Liver (tissue), 9 donors: Measurements from ENCODE around the gene DCP2. TPM values are rescaled to one million over a fixed set of nuclear protein-coding genes. Genes with fewer than 3 reads are reported as not detected.

Source experiments
- DNase-seq: peaks from one replicate; pipeline ENCODE4 v3.0.0-alpha.2; 2017; ENCODE audit warnings: low spot score
- H3K27ac ChIP-seq, 2 donors: one replicate each; pipeline ENCODE4 v1.7.0; 2013; ENCODE audit warnings: inconsistent platforms in 2 of 2, low read length in 2 of 2, control low read depth in 1 of 2, low read depth in 1 of 2, mild to moderate bottlenecking in 1 of 2
- H3K27me3 ChIP-seq, 4 donors: one replicate each; pipeline versions ENCODE4 v1.6.1 to v1.7.0; 2013; ENCODE audit warnings: low read length in 3 of 4, inconsistent platforms in 1 of 4, mild to moderate bottlenecking in 1 of 4, moderate library complexity in 1 of 4; ENCODE audit not compliant: control insufficient read depth in 4 of 4, insufficient read depth in 4 of 4
- H3K36me3 ChIP-seq, 4 donors: one replicate each; pipeline versions ENCODE4 v1.6.1 to v1.7.0; 2013; ENCODE audit warnings: low read length in 3 of 4, mild to moderate bottlenecking in 3 of 4, low read depth in 1 of 4, moderate library complexity in 1 of 4; ENCODE audit not compliant: control insufficient read depth in 4 of 4, insufficient read depth in 3 of 4
- H3K4me1 ChIP-seq, 4 donors: one replicate each; pipeline versions ENCODE4 v1.6.1 to v1.7.0; 2013; ENCODE audit warnings: low read length in 3 of 4, mild to moderate bottlenecking in 3 of 4, moderate library complexity in 1 of 4; ENCODE audit not compliant: control insufficient read depth in 4 of 4, insufficient read depth in 4 of 4
- H3K4me3 ChIP-seq, 3 donors: one replicate each; pipeline versions ENCODE4 v1.6.1 to v1.7.0; 2013; ENCODE audit warnings: low read length in 3 of 3, control low read depth in 1 of 3, low read depth in 1 of 3, mild to moderate bottlenecking in 1 of 3
- H3K9ac ChIP-seq, 2 donors: one replicate each; pipeline ENCODE4 v1.7.0; 2013; ENCODE audit warnings: low read length in 2 of 2, mild to moderate bottlenecking in 2 of 2, moderate library complexity in 2 of 2, control low read depth in 1 of 2, low read depth in 1 of 2
- H3K9me3 ChIP-seq, 4 donors: one replicate each; pipeline versions ENCODE4 v1.6.1 to v1.7.0; 2013; ENCODE audit warnings: low read length in 3 of 4; ENCODE audit not compliant: control insufficient read depth in 4 of 4
- EGR1 ChIP-seq, 2 donors: IDR thresholded peaks; 2 replicates each; pipeline ENCODE4 v1.6.1; 2016 to 2018; ENCODE audit warnings: antibody characterized with exemption in 2 of 2, low read depth in 2 of 2
- FOXA1 ChIP-seq: IDR thresholded peaks from 2 replicates; pipeline ENCODE4 v1.6.1; 2016; ENCODE audit warnings: antibody characterized with exemption
- FOXA2 ChIP-seq: IDR thresholded peaks from 2 replicates; pipeline ENCODE4 v1.6.1; 2016; ENCODE audit warnings: antibody characterized with exemption
- GABPA ChIP-seq, 2 donors: IDR thresholded peaks in 1 of 2; conservative IDR thresholded peaks in 1 of 2; 2 replicates each; pipeline ENCODE4 v1.6.1; 2016; ENCODE audit warnings: antibody characterized with exemption in 2 of 2, mild to moderate bottlenecking in 1 of 2, moderate library complexity in 1 of 2
- HNF4G ChIP-seq: IDR thresholded peaks from 2 replicates; pipeline ENCODE4 v1.6.1; 2016; ENCODE audit warnings: antibody characterized with exemption
- JUND ChIP-seq, 2 donors: IDR thresholded peaks; 2 replicates each; pipeline ENCODE4 v1.6.1; 2016; ENCODE audit warnings: antibody characterized with exemption in 2 of 2
- NR2F2 ChIP-seq: IDR thresholded peaks from 2 replicates; pipeline ENCODE4 v1.6.1; 2016; ENCODE audit warnings: antibody characterized with exemption
- RAD21 ChIP-seq, 2 donors: IDR thresholded peaks; 2 replicates each; pipeline ENCODE4 v1.6.1; 2016; ENCODE audit warnings: antibody characterized with exemption in 2 of 2, mild to moderate bottlenecking in 2 of 2
- RXRA ChIP-seq, 2 donors: IDR thresholded peaks; 2 replicates each; pipeline ENCODE4 v1.6.1; 2017 to 2018; ENCODE audit warnings: antibody characterized with exemption in 2 of 2, mild to moderate bottlenecking in 1 of 2
- SP1 ChIP-seq: IDR thresholded peaks from 2 replicates; pipeline ENCODE4 v1.6.1; 2018; ENCODE audit warnings: antibody characterized with exemption, mild to moderate bottlenecking
- YY1 ChIP-seq: IDR thresholded peaks from 2 replicates; pipeline ENCODE4 v1.6.1; 2016; ENCODE audit warnings: antibody characterized with exemption, mild to moderate bottlenecking
- whole genome bisulfite sequencing: extraction: QIAGEN DNeasy Blood & Tissue Kit; methylation state at CpG from one replicate; pipeline ENCODE4 v1.1.7; 2013; 5-methylcytosine and 5-hydroxymethylcytosine counted together
- polyA plus RNA-seq, 2 donors: library from polyadenylated mRNA; stranded (reverse) in 1 of 2; unstranded in 1 of 2; fragments of 200-250 nt in 1 of 2; fragments of >200 nt in 1 of 2; fragmentation: Nextera tagmentation in 1 of 2; extraction: Ambion mirVana in 1 of 2; gene quantifications; one replicate each; pipeline versions ENCODE4 v1.2.1 to v1.2.3, GENCODE V29; 2013 to 2015
- total RNA-seq, 2 donors: library from RNA; depleted of rRNA; stranded (reverse); fragments of >200 nt; gene quantifications; one replicate each; pipeline ENCODE4 v1.2.3, GENCODE V29; 2014
- TF ChIP-seq, protein P1 (sequence below): IDR thresholded peaks from 2 replicates; pipeline ENCODE4 v1.6.1; 2016; ENCODE audit warnings: antibody characterized with exemption, mild to moderate bottlenecking
- TF ChIP-seq, protein P2 (sequence below): IDR thresholded peaks from 2 replicates; pipeline ENCODE4 v1.6.1; 2016; ENCODE audit warnings: antibody characterized with exemption
- TF ChIP-seq, protein P3 (sequence below): fragments of 150-350 bp; IDR thresholded peaks from 2 replicates; pipeline ENCODE4 v1.5.1; 2017; ENCODE audit warnings: improper control_type of control experiment, low read depth, low read length; ENCODE audit not compliant: missing input control
- TF ChIP-seq, protein P4 (sequence below): IDR thresholded peaks from 2 replicates; pipeline ENCODE4 v1.6.1; 2016; ENCODE audit warnings: antibody characterized with exemption
- donor health status: healthy.
- donor health status: healthy.
- donor health status: healthy.
- donor health status: healthy.
- donor health status: healthy.

The DCP2 gene
- total and polyA plus RNA-seq, 4 donors = 2.9 to 44.2 (median 12.4) TPM

DNA sequence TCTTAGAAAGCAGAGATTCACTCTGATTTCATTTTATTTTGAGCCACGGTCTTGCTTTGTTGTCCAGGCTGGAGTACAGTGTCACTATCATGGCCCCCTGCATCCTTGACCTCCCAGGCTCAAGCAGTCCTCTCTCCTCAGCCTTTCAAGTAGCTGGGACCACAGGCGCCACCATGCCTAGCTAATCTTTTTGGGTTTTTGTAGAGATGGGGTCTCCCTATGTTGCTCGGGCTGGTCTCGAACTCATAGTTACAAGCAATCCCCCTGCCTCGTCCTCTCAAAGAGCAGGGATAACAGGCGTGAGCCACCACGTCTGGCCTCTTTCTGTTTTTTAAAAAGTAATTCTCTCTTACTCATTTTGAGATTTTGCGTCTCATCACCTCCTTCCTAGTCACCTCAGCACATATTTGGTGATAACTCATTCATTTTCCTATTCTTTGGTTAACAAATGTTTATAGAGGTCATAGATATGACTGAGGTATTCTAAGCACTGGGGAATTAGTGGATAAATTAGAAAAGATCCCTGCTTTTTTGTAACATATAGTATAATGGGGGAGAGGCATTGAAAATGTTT lies 10.8 kb upstream of the DCP2 start (continued):
- TF ChIP-seq, protein P1, sequence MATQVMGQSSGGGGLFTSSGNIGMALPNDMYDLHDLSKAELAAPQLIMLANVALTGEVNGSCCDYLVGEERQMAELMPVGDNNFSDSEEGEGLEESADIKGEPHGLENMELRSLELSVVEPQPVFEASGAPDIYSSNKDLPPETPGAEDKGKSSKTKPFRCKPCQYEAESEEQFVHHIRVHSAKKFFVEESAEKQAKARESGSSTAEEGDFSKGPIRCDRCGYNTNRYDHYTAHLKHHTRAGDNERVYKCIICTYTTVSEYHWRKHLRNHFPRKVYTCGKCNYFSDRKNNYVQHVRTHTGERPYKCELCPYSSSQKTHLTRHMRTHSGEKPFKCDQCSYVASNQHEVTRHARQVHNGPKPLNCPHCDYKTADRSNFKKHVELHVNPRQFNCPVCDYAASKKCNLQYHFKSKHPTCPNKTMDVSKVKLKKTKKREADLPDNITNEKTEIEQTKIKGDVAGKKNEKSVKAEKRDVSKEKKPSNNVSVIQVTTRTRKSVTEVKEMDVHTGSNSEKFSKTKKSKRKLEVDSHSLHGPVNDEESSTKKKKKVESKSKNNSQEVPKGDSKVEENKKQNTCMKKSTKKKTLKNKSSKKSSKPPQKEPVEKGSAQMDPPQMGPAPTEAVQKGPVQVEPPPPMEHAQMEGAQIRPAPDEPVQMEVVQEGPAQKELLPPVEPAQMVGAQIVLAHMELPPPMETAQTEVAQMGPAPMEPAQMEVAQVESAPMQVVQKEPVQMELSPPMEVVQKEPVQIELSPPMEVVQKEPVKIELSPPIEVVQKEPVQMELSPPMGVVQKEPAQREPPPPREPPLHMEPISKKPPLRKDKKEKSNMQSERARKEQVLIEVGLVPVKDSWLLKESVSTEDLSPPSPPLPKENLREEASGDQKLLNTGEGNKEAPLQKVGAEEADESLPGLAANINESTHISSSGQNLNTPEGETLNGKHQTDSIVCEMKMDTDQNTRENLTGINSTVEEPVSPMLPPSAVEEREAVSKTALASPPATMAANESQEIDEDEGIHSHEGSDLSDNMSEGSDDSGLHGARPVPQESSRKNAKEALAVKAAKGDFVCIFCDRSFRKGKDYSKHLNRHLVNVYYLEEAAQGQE = no peak
- no peak for TF ChIP-seq FOXA2
- no peak for TF ChIP-seq GABPA (IDR thresholded peaks at IDR 0.05 in 1 of 2, conservative IDR thresholded peaks at IDR 0.05 in 1 of 2)

DNA sequence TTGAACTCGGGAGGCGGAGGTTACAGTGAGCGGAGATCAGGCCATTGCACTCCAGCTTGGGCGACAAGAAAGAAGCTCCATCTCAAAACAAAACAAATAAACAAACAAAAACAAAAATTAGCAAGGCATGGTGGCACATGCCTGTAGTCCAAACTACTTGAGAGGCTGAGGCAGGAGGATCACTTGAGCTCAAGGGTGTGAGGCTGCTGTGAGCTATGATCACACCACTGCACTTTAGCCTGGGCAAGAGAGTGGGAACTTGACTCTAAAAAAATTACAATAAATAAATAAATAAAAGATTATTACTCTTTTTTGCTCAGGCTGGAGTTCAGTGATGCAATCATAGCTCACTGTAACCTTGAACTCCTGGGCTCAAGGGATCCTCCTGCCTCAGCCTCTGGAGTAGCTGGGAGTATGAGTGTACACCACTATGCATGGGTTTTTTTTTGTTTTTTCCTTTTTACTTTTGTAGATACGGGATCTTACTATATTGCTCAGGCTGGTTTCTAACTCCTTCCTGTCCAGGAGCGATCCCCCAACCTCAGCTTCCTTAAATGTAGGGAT lies 9.0 kb upstream of the DCP2 start:
- H3K27me3 ChIP-seq = no peaks in the 10 kb centered on the region
- TF ChIP-seq FOXA2 (no peak), JUND (IDR thresholded peaks at IDR 0.05) (no peak)
- TF ChIP-seq, protein P1 = no peak
- H3K9me3 ChIP-seq = no peaks in the 10 kb centered on the region
- H3K4me3 ChIP-seq = no peak overlapping the region
- 98% methylated on average over 6 of the region's 6 CpGs for WGBS
- no peak for DNase-seq
- H3K27ac ChIP-seq = no peak overlapping the region
- no peak overlapping the region for H3K9ac ChIP-seq
- no peaks in the 10 kb centered on the region for H3K4me1 ChIP-seq
- no peaks in the 10 kb centered on the region for H3K36me3 ChIP-seq

DNA sequence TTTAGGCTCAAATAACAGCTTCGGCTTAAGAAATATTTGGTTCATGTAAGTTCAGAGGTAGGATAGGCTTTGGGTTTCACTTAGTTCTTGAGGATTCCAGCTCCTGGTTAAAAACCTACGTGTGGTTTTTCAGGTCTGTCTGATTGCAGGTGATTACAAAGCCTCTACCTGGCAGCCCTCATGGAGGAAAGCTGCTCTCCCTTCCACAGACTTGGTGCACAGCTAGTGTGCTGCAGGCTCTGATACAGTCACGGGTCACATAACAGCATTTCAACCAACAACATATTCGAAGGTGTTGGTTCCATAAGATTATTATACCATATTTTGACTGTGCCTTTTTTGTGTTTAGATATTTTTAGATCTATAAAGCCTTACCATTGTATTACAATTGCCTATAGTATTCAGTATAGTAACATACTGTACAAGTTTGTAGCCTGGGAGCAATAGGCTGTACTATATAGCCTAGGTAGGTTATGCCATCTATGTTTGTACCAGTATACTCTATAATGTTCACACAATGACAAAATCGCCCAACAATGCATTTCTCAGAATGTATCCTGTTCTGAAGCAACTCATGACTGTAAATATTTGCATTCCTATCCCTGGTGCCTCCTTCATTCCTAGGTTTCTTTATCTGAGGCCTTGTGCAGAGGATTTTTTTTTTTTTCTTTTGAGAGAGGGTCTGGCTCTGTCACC lies 8.0 kb upstream of the DCP2 start:
- no peaks in the 10 kb centered on the region for H3K36me3 ChIP-seq
- DNase-seq = no peak
- H3K27me3 ChIP-seq = no peaks in the 10 kb centered on the region
- 82% methylated on average over 5 of the region's 5 CpGs for WGBS
- H3K4me1 ChIP-seq = no peaks in the 10 kb centered on the region
- H3K9ac ChIP-seq = no peak overlapping the region
- no peak overlapping the region for H3K4me3 ChIP-seq
- H3K27ac ChIP-seq = no peak overlapping the region
- no peaks in the 10 kb centered on the region for H3K9me3 ChIP-seq
- TF ChIP-seq, protein P2, sequence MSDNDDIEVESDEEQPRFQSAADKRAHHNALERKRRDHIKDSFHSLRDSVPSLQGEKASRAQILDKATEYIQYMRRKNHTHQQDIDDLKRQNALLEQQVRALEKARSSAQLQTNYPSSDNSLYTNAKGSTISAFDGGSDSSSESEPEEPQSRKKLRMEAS = no peak
- TF ChIP-seq, protein P1 = no peak
- TF ChIP-seq NR2F2 (no peak), YY1 (no peak), RXRA (IDR thresholded peaks at IDR 0.05) (no peak), FOXA1 (no peak), SP1 (no peak), HNF4G (no peak), FOXA2 (no peak), GABPA (IDR thresholded peaks at IDR 0.05 in 1 of 2, conservative IDR thresholded peaks at IDR 0.05 in 1 of 2) (no peak), EGR1 (IDR thresholded peaks at IDR 0.05; ENCODE audit: low read depth in 2 of 2) (no peak), RAD21 (IDR thresholded peaks at IDR 0.05) (no peak)
- TF ChIP-seq, protein P3, sequence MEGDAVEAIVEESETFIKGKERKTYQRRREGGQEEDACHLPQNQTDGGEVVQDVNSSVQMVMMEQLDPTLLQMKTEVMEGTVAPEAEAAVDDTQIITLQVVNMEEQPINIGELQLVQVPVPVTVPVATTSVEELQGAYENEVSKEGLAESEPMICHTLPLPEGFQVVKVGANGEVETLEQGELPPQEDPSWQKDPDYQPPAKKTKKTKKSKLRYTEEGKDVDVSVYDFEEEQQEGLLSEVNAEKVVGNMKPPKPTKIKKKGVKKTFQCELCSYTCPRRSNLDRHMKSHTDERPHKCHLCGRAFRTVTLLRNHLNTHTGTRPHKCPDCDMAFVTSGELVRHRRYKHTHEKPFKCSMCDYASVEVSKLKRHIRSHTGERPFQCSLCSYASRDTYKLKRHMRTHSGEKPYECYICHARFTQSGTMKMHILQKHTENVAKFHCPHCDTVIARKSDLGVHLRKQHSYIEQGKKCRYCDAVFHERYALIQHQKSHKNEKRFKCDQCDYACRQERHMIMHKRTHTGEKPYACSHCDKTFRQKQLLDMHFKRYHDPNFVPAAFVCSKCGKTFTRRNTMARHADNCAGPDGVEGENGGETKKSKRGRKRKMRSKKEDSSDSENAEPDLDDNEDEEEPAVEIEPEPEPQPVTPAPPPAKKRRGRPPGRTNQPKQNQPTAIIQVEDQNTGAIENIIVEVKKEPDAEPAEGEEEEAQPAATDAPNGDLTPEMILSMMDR = no peak
- TF ChIP-seq, protein P4, sequence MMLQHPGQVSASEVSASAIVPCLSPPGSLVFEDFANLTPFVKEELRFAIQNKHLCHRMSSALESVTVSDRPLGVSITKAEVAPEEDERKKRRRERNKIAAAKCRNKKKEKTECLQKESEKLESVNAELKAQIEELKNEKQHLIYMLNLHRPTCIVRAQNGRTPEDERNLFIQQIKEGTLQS = no peak
